GM12878 (cell line): Measurements from ENCODE around the gene MSI2. TPM values are rescaled to one million over a fixed set of nuclear protein-coding genes. Genes with fewer than 3 reads are reported as not detected.

Experiments
- ATAC-seq: fragments of 200-7000 bp; cut with Tn5 transposase; 3 replicates; pipeline ENCODE4 v1.9.1; 2020; ENCODE audit warnings: mild to moderate bottlenecking, moderate library complexity
- BruUV-seq: library from RNA; stranded (reverse); fragments of 400-500 nt; replicated peaks from 2 replicates; lab custom pipeline; 2021; lab: Mats Ljungman, UMichigan
- CTCF ChIA-PET: fragments of 300-600 bp; sonication (Branson Sonifier 250); formaldehyde crosslinking; extraction: SDS; loops from one replicate; lab custom pipeline; 2021; ENCODE audit warnings: inconsistent platforms; lab: Yijun Ruan, JAX
- POLR2A ChIA-PET: fragments of 350-600 bp; formaldehyde crosslinking; extraction: SDS; loops from one replicate; lab custom pipeline; 2021; ENCODE audit warnings: inconsistent platforms; lab: Charles Lee
- RAD21 ChIA-PET: fragments of 300-600 bp; sonication (Branson Sonifier 250); formaldehyde crosslinking; loops from one replicate; lab custom pipeline; 2023; ENCODE audit warnings: antibody characterized with exemption; ENCODE audit not compliant: unreplicated experiment; lab: Charles Lee
- SMC1A ChIA-PET: fragments of 300-600 bp; sonication (Branson Sonifier 250); formaldehyde crosslinking; loops from one replicate; lab custom pipeline; 2023; ENCODE audit not compliant: unreplicated experiment, uncharacterized antibody; lab: Charles Lee
- DNase-seq: peaks from one replicate; pipeline ENCODE4 v3.0.0-alpha.2; 2011; ENCODE audit warnings: low read depth, low spot score
- FAIRE-seq: peaks from 3 replicates; lab custom pipeline; 2011; peaks lifted over from hg19 to GRCh38; lab: Jason Lieb, UNC
- H2AFZ ChIP-seq: 2 replicates; pipeline ENCODE4 v1.6.0; 2011; ENCODE audit warnings: low read depth, low read length, control low read depth; ENCODE audit not compliant: control insufficient read depth
- H3K27ac ChIP-seq: 2 replicates; pipeline ENCODE4 v1.5.1; 2011; ENCODE audit warnings: control low read depth; ENCODE audit not compliant: control insufficient read depth, insufficient read depth
- H3K27me3 ChIP-seq, 2 experiments: replicated peaks in 1 of 2; 2 replicates each; pipeline versions ENCODE4 v1.6.0 to v1.6.1; 2011; ENCODE audit warnings: low read length in 1 of 2; ENCODE audit not compliant: control insufficient read depth in 2 of 2, insufficient read depth in 2 of 2
- H3K36me3 ChIP-seq, 2 experiments: 2 replicates each; pipeline ENCODE4 v1.5.1; 2011; ENCODE audit warnings: low read length in 1 of 2; ENCODE audit not compliant: control insufficient read depth in 2 of 2, insufficient read depth in 2 of 2
- H3K4me1 ChIP-seq: 2 replicates; pipeline ENCODE4 v1.6.1; 2011; ENCODE audit warnings: mild to moderate bottlenecking, low read length, moderate library complexity, mixed read lengths; ENCODE audit not compliant: control insufficient read depth, insufficient read depth
- H3K4me2 ChIP-seq: 2 replicates; pipeline ENCODE4 v1.6.0; 2011; ENCODE audit warnings: control low read depth; ENCODE audit not compliant: control insufficient read depth, insufficient read depth
- H3K4me3 ChIP-seq: fragments of 200-600 bp; sonication (generic); 2 replicates; pipeline ENCODE4 v1.5.1; 2016
- H3K79me2 ChIP-seq: 2 replicates; pipeline ENCODE4 v1.6.0; 2011; ENCODE audit warnings: low read length; ENCODE audit not compliant: control insufficient read depth, insufficient read depth
- H3K9ac ChIP-seq: 2 replicates; pipeline ENCODE4 v1.8.0; 2011; ENCODE audit warnings: low read length, control low read depth, mixed read lengths; ENCODE audit not compliant: control insufficient read depth, insufficient read depth
- H3K9me3 ChIP-seq: replicated peaks from 3 replicates; pipeline ENCODE4 v1.5.1; 2011; ENCODE audit warnings: mild to moderate bottlenecking, low read length; ENCODE audit not compliant: control insufficient read depth, insufficient read depth
- H4K20me1 ChIP-seq: 2 replicates; pipeline ENCODE4 v1.6.0; 2011; ENCODE audit not compliant: control insufficient read depth, insufficient read depth
- CHD4 ChIP-seq: fragments of 200-600 bp; sonication (generic); IDR thresholded peaks from 2 replicates; pipeline ENCODE4 v1.6.1; 2016; ENCODE audit warnings: mild to moderate bottlenecking
- HSF1 ChIP-seq: fragments of 150-350 bp; IDR thresholded peaks from 2 replicates; pipeline ENCODE4 v1.6.1; 2014; ENCODE audit warnings: mild to moderate bottlenecking, low read depth, low read length
- IKZF1 ChIP-seq: fragments of 450-650 bp; conservative IDR thresholded peaks from 2 replicates; pipeline ENCODE4 v1.6.1; 2017; ENCODE audit warnings: antibody characterized with exemption, mild to moderate bottlenecking
- IRF4 ChIP-seq: IDR thresholded peaks from 2 replicates; pipeline ENCODE4 v1.6.1; 2011; ENCODE audit warnings: low read depth, low read length
- POLR2AphosphoS2 ChIP-seq: IDR thresholded peaks from 2 replicates; pipeline ENCODE4 v1.6.1; 2011; ENCODE audit warnings: low read depth, mild to moderate bottlenecking, low read length, improper control_type of control experiment, moderate library complexity
- RB1 ChIP-seq: fragments of 450-650 bp; formaldehyde crosslinking; IDR thresholded peaks from 2 replicates; pipeline ENCODE4 v1.6.1; 2017; ENCODE audit warnings: mild to moderate bottlenecking, borderline replicate concordance
- RFX5 ChIP-seq: IDR thresholded peaks from 2 replicates; pipeline ENCODE4 v1.6.1; 2011; ENCODE audit warnings: low read depth, low read length, improper control_type of control experiment
- SUZ12 ChIP-seq: fragments of 200-600 bp; sonication (generic); IDR thresholded peaks from one replicate; pipeline ENCODE4 v1.6.1; 2018; ENCODE audit warnings: antibody characterized with exemption, mild to moderate bottlenecking; ENCODE audit not compliant: unreplicated experiment
- TAF1 ChIP-seq: IDR thresholded peaks from 2 replicates; pipeline ENCODE4 v1.6.1; 2011; ENCODE audit warnings: mild to moderate bottlenecking, low read depth, low read length, borderline replicate concordance
- ZNF24 ChIP-seq: fragments of 450-650 bp; IDR thresholded peaks from 2 replicates; pipeline ENCODE4 v1.6.1; 2017; ENCODE audit warnings: antibody characterized with exemption, mild to moderate bottlenecking
- WGBS: methylation state at CpG from one replicate; pipeline ENCODE4 v1.1.6; 2016; ENCODE audit warnings: low lambda C conversion rate; ENCODE audit not compliant: insufficient replicate concordance, insufficient coverage; ENCODE audit errors: missing lambda C conversion rate; 5-methylcytosine and 5-hydroxymethylcytosine counted together
- in situ Hi-C: fragments of 300-500 bp; cut with MboI; formaldehyde crosslinking; loops from 9 replicates; pipeline ENCODE4 v1.14.3; 2018; ENCODE audit warnings: mixed read lengths
- intact Hi-C: fragments of 100-400 bp; cut with micrococcal nuclease; formaldehyde crosslinking; loops from one replicate; pipeline ENCODE4 v1.14.2; 2022; ENCODE audit not compliant: unreplicated experiment
- polyA plus RNA-seq, 11 experiments: library from polyadenylated mRNA; depleted of rRNA in 4 of 11; unstranded in 6 of 11; stranded (reverse) in 5 of 11; fragments of >200 nt; fragmentation: Nextera tagmentation in 4 of 11; fragmentation: Illumina TruSeq in 1 of 11; extraction: Ambion mirVana in 4 of 11; extraction: Trizol in 1 of 11; gene quantifications; 1 replicate in 1 of 11; 2 replicates in 10 of 11; pipeline versions ENCODE4 v1.2.1 to v1.2.3, GENCODE V29; 2011 to 2016; ENCODE audit warnings: inconsistent platforms in 2 of 11, missing spikeins in 2 of 11, low read depth in 1 of 11
- total RNA-seq, 4 experiments: library from RNA; depleted of rRNA in 3 of 4; stranded (reverse); fragments of >200 nt in 3 of 4; fragmentation: Illumina TruSeq in 1 of 4; extraction: Trizol in 1 of 4; gene quantifications; 2 replicates each; pipeline versions ENCODE4 v1.2.1 to v1.2.3, GENCODE V29; 2013 to 2021

The MSI2 gene
- total and polyA plus RNA-seq, 10 of the 15 experiments (the other 5 are each of a cell fraction or from before 2014, with no cell fraction given), result 6.1 to 76.1 (median 42.0) TPM

GRCh38 chr17:57544834-57545463 lies 288.6 kb downstream of the MSI2 start (continued):
- TF ChIP-seq POLR2AphosphoS2 (no peak), HSF1 (no peak)

- H2AFZ ChIP-seq, result no peak overlapping the region
- RAD21 ChIA-PET, result no interaction called here
- no peaks in the 10 kb centered on the region; a peak in 1 of 4 replicates for H3K36me3 ChIP-seq
- CTCF ChIA-PET, result no interaction called here
- ATAC-seq (no peak), FAIRE-seq (no peak), DNase-seq (no peak)
- SMC1A ChIA-PET, result no interaction called here
- 95% methylated on average over 19 of the region's 19 CpGs for WGBS
- H3K4me1 ChIP-seq, result peaks cover 12% of the 10 kb centered on the region
- no peak overlapping the region for H3K4me3 ChIP-seq
- H3K27me3 ChIP-seq, result no peaks in the 10 kb centered on the region
- H3K79me2 ChIP-seq, result no peaks in the 10 kb centered on the region; the same call in 1 of the 2 replicates
- in situ Hi-C loops, result no loop called here
- H3K9me3 ChIP-seq, result no peaks in the 10 kb centered on the region; the same call in 2 of the 3 replicates
- POLR2A ChIA-PET, result no interaction called here
- no peak overlapping the region for H3K4me2 ChIP-seq
- no peaks in the 10 kb centered on the region for H4K20me1 ChIP-seq
- no TSS peak for BruUV-seq
- no peak overlapping the region for H3K27ac ChIP-seq
- TF ChIP-seq CHD4 (no peak), ZNF24 (no peak), TAF1 (no peak), RB1 (no peak), IRF4 (no peak), RFX5 (no peak), IKZF1 (no peak), SUZ12 (no peak)
- no peak overlapping the region for H3K9ac ChIP-seq
- intact Hi-C loops, result no loop called here
Measured at GRCh38 chr17:57545731-57546342, 289.5 kb downstream of the MSI2 start.
